Coronary artery (tissue), 2 donors: ENCODE results near the gene VAV1.
"Not testable (repeated sequence)": the region's sequence is repeated elsewhere in the genome, so short reads cannot be mapped to it uniquely, and the experiment has no call there.

ENCODE experiments used
- DNase-seq: peaks from one replicate; pipeline ENCODE4 v3.0.0-alpha.2; 2017; ENCODE audit warnings: low spot score
- H3K27ac ChIP-seq, 2 donors: fragments of 200-600 bp; sonication (generic); one replicate each; pipeline ENCODE4 v1.5.1; 2016 to 2019
- H3K4me3 ChIP-seq: fragments of 200-600 bp; sonication (generic); 2 replicates; pipeline ENCODE4 v1.5.1; 2016; ENCODE audit warnings: mild to moderate bottlenecking, moderate library complexity
- CTCF ChIP-seq: fragments of 200-600 bp; sonication (generic); IDR thresholded peaks from one replicate; pipeline ENCODE4 v1.5.1; 2019; ENCODE audit warnings: antibody characterized with exemption

Gene VAV1

GRCh38 chr19:6822311-6822670, 49.8 kb downstream of the VAV1 start:
- no peak overlapping the region for H3K4me3 ChIP-seq
- H3K27ac ChIP-seq: no peak overlapping the region
- no peak for DNase-seq
- no peak for TF ChIP-seq CTCF

- no peak overlapping the region for H3K4me3 ChIP-seq
- no peak overlapping the region for H3K27ac ChIP-seq
- no peak for TF ChIP-seq CTCF
- no peak for DNase-seq
Observed at GRCh38 chr19:6825076-6825774, 52.7 kb downstream of the VAV1 start.

GRCh38 chr19:6826281-6826920, 53.9 kb downstream of the VAV1 start:
- no peak for TF ChIP-seq CTCF
- H3K4me3 ChIP-seq: no peak overlapping the region
- DNase-seq: no peak
- H3K27ac ChIP-seq: no peak overlapping the region

GRCh38 chr19:6828306-6828697, 55.8 kb downstream of the VAV1 start:
- TF ChIP-seq CTCF: no peak
- H3K4me3 ChIP-seq: no peak overlapping the region
- H3K27ac ChIP-seq: no peak overlapping the region
- no peak for DNase-seq

GRCh38 chr19:6828698-6829633, 56.5 kb downstream of the VAV1 start:
- H3K4me3 ChIP-seq: no peak overlapping the region
- H3K27ac ChIP-seq: no peak overlapping the region
- no peak for DNase-seq
- no peak for TF ChIP-seq CTCF

- H3K27ac ChIP-seq, H3K4me3 ChIP-seq: not testable (repeated sequence)
Observed at GRCh38 chr19:6829829-6830228, 57.3 kb downstream of the VAV1 start.

GRCh38 chr19:6831084-6831483, 58.6 kb downstream of the VAV1 start:
- not testable (repeated sequence) for H3K27ac ChIP-seq, DNase-seq, H3K4me3 ChIP-seq

More at GRCh38 chr19:6829829-6830228, 57.3 kb downstream of the VAV1 start:
- not testable (repeated sequence) for DNase-seq
